ENCODE data around the gene NOB1. TPM values are rescaled to one million over a fixed set of nuclear protein-coding genes. Genes with fewer than 3 reads are reported as not detected.
A peak's percentile ranks its signal among the peaks of the same experiment; 100 is the strongest.
"Not testable (repeated sequence)": the region's sequence is repeated elsewhere in the genome, so short reads cannot be mapped to it uniquely, and the experiment has no call there.

Gene NOB1
- total and polyA plus RNA-seq, 3 donors from 2014 or later = 29.5 to 42.6 (median 34.6) TPM

GRCh38 chr16:69744363-69745231 is 10.1 kb downstream of the NOB1 start:
- 93 to 95% methylated on average over 31 to 35 of the region's 35 CpGs for WGBS, 2 donors
- Histone ChIP-seq H3K27ac (no peak overlapping the region), H3K36me3 (ENCODE audit: low read depth, missing control alignments) (no peaks in the 10 kb centered on the region), H3K27me3 (no peaks in the 10 kb centered on the region), H3K9me3 (no peaks in the 10 kb centered on the region), H3K4me1 (peaks cover 14% of the 10 kb centered on the region), H3K4me3 (no peak overlapping the region)
- no peak for DNase-seq
- intact Hi-C loops (cut with DNase I; ENCODE audit: low total_unique reads) = no loop called here
- TF ChIP-seq CTCF (IDR thresholded peaks at IDR 0.05) (no peak), POLR2A (IDR thresholded peaks at IDR 0.05) (no peak)

GRCh38 chr16:69741951-69742904 is 12.5 kb downstream of the NOB1 start:
- 79 to 85% methylated on average over 29 to 38 of the region's 41 CpGs for WGBS, 2 donors
- peak; percentile 78 for DNase-seq
- peak overlapping the region in 1 of 2 donors; percentile 34 for H3K27ac ChIP-seq

DNA sequence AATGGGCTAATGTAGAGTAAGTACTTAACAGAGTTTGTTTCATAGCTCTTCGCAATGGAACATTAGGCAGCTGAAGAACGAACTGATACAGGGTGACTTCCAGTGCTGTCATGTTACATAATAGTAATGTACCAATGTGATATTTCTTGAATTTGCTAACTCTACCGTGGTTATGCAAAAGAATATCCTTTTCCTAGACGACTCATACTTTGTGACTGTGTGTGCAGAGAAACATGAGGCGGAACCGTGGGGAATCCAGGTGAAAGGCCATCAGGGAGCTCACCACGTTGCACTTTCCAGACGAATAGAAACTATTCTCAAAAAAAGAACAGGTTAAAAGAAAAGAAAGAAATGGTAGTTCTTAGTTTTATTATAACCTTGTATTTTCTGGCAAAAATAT is 13.2 kb downstream of the NOB1 start:
- Histone ChIP-seq H3K4me1 (peaks cover 4% of the 10 kb centered on the region), H3K9me3 (no peaks in the 10 kb centered on the region), H3K4me3 (no peak overlapping the region), H3K36me3 (ENCODE audit: low read depth, missing control alignments) (no peaks in the 10 kb centered on the region), H3K27ac (peak overlapping the region in 1 of 2 donors; percentile 34), H3K27me3 (no peaks in the 10 kb centered on the region)
- intact Hi-C loops (cut with DNase I; ENCODE audit: low total_unique reads) = no loop called here
- no peak for DNase-seq
- TF ChIP-seq CTCF (IDR thresholded peaks at IDR 0.05) (no peak), POLR2A (IDR thresholded peaks at IDR 0.05) (no peak)
- 62 to 67% methylated on average over 8 of the region's 8 CpGs for WGBS, 2 donors

More at GRCh38 chr16:69741951-69742904, 12.5 kb downstream of the NOB1 start:
- no peaks in the 10 kb centered on the region for H3K9me3 ChIP-seq
- no peak overlapping the region for H3K4me3 ChIP-seq
- intact Hi-C loops (cut with DNase I; ENCODE audit: low total_unique reads) = no loop called here
- TF ChIP-seq POLR2A (IDR thresholded peaks at IDR 0.05) (no peak), CTCF (IDR thresholded peaks at IDR 0.05) (no peak)
- no peaks in the 10 kb centered on the region for H3K36me3 ChIP-seq (ENCODE audit: low read depth, missing control alignments)
- peaks cover 8% of the 10 kb centered on the region for H3K4me1 ChIP-seq
- no peaks in the 10 kb centered on the region for H3K27me3 ChIP-seq

- DNase-seq = no peak
- Histone ChIP-seq H3K4me3 (no peak overlapping the region), H3K9me3 (no peaks in the 10 kb centered on the region), H3K27ac (no peak overlapping the region), H3K36me3 (ENCODE audit: low read depth, missing control alignments) (no peaks in the 10 kb centered on the region), H3K4me1 (peaks cover 5% of the 10 kb centered on the region), H3K27me3 (no peaks in the 10 kb centered on the region)
- TF ChIP-seq POLR2A (IDR thresholded peaks at IDR 0.05) (no peak), CTCF (IDR thresholded peaks at IDR 0.05) (no peak)
- 93% methylated on average over 6 of the region's 6 CpGs for WGBS, 2 donors
- intact Hi-C loops (cut with DNase I; ENCODE audit: low total_unique reads) = no loop called here
Measured at GRCh38 chr16:69732101-69732500, 22.6 kb downstream of the NOB1 start.

- intact Hi-C loops (cut with DNase I; ENCODE audit: low total_unique reads); H3K27me3 ChIP-seq; H3K9me3 ChIP-seq; DNase-seq; H3K4me3 ChIP-seq; H3K36me3 ChIP-seq (ENCODE audit: low read depth, missing control alignments); H3K27ac ChIP-seq: not testable (repeated sequence)
- H3K4me1 ChIP-seq = peaks cover 11% of the 10 kb centered on the region
- 94 to 98% methylated on average over 4 to 5 of the region's 5 CpGs for WGBS, 2 donors
Measured at GRCh38 chr16:69731280-69731679, 23.4 kb downstream of the NOB1 start.

GRCh38 chr16:69729030-69729429 is 25.7 kb downstream of the NOB1 start:
- not testable (repeated sequence) for H3K9me3 ChIP-seq, H3K4me3 ChIP-seq
- 79 to 92% methylated on average over 4 of the region's 4 CpGs for WGBS, 2 donors

More at GRCh38 chr16:69729030-69729429, 25.7 kb downstream of the NOB1 start:
- peaks cover 14% of the 10 kb centered on the region for H3K4me1 ChIP-seq
- DNase-seq; intact Hi-C loops (cut with DNase I; ENCODE audit: low total_unique reads); H3K27ac ChIP-seq; H3K27me3 ChIP-seq; H3K36me3 ChIP-seq (ENCODE audit: low read depth, missing control alignments): not testable (repeated sequence)
